Mucosa of gallbladder (tissue), 1 donor: Measurements from ENCODE around the gene ATP6V0C. TPM values are rescaled to one million over a fixed set of nuclear protein-coding genes. Genes with fewer than 3 reads are reported as not detected.
"Not testable (repeated sequence)": the region's sequence is repeated elsewhere in the genome, so short reads cannot be mapped to it uniquely, and the experiment has no call there.

ENCODE experiments used
- DNase-seq: peaks from one replicate; pipeline ENCODE4 v3.0.0-alpha.2; 2020; ENCODE audit warnings: low spot score
- total RNA-seq: library from RNA; stranded (reverse); gene quantifications from one replicate; pipeline ENCODE4 v1.2.1, GENCODE V29; 2021
- donor health status: DM: no; HTN: no; CAD: no.

The ATP6V0C gene
- total RNA-seq, 1 donor from 2014 or later = 246 TPM

GRCh38 chr16:2474877-2475412 is 38.8 kb upstream of the ATP6V0C start, which contains the start of gene TBC1D24:
Gene TBC1D24 (plus strand): TSS chr16:2475127. CDS start chr16:2496149, 21,022 bp downstream.
- peak; percentile 86 for DNase-seq

- no peak for DNase-seq
These were observed 38.1 kb upstream of the ATP6V0C start for GRCh38 chr16:2475413-2476344.

- no peak for DNase-seq
These were observed 37.4 kb upstream of the ATP6V0C start for GRCh38 chr16:2476345-2476720.

- DNase-seq = no peak
These were observed 37.0 kb upstream of the ATP6V0C start for GRCh38 chr16:2476741-2477140.

- no peak for DNase-seq
These were observed 36.4 kb upstream of the ATP6V0C start for GRCh38 chr16:2477327-2477726.

DNA sequence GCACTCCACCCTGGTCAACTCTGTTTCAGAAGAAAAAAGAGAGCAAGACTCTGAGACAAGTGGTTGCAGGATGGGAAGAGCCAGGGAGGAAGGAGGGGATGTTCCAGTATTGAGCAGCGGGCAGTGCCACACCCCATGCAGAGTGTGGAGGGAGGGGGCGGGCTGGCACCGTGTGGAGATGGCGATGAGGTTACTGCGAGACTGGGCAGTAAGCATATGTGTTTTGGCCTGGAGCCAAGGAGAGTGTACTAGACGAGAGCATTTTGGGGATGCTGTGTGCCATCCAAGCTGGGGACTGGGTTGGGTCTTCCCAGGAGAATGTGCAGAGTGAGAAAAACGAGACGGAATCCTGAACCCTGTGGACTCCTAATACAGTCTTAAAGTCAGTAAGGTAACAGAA is 35.5 kb upstream of the ATP6V0C start:
- DNase-seq = no peak

DNA sequence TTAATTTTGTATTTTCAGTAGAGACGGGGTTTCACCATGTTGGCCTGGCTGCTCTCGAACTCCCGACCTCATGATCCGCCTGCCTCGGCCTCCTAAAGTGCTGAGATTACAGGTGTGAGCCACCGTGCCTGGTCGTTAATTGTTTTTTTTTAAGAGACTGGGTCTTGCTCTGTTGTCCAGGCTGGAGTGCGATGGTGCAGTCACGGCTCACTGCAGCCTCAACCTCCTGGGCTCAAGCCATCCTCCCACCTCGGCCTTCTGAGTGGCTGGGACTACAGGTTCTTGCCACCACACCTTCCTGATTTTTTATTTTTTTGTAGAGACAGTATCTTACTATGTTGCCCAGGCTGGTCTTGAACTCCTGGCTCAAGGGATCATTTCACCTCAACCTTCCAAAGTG is 33.8 kb upstream of the ATP6V0C start:
- DNase-seq = not testable (repeated sequence)

- DNase-seq = peak; percentile 45
These were observed 32.8 kb upstream of the ATP6V0C start for GRCh38 chr16:2480948-2481347.

DNA sequence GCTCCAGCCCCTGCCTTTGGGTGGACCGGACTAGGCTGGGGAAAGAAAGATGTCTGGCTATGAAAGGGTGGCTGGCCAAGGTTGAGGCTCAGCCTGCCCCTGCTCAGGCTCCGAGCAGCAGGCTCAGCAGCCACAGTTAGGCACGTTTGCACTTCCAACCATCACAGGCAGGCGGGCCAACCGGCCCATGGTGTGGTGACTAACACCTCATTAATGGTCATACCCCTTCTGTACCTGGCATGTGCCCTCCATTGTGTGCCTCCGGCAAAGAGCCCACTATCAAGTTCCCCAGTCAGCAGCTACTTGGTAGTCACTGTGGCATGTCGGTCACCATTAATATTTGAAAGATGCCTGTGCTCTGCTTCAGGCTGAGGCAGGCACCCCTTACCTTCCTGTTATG is 32.1 kb upstream of the ATP6V0C start:
- DNase-seq = no peak

- DNase-seq = no peak
These were observed 31.5 kb upstream of the ATP6V0C start for GRCh38 chr16:2482249-2482648.

DNA sequence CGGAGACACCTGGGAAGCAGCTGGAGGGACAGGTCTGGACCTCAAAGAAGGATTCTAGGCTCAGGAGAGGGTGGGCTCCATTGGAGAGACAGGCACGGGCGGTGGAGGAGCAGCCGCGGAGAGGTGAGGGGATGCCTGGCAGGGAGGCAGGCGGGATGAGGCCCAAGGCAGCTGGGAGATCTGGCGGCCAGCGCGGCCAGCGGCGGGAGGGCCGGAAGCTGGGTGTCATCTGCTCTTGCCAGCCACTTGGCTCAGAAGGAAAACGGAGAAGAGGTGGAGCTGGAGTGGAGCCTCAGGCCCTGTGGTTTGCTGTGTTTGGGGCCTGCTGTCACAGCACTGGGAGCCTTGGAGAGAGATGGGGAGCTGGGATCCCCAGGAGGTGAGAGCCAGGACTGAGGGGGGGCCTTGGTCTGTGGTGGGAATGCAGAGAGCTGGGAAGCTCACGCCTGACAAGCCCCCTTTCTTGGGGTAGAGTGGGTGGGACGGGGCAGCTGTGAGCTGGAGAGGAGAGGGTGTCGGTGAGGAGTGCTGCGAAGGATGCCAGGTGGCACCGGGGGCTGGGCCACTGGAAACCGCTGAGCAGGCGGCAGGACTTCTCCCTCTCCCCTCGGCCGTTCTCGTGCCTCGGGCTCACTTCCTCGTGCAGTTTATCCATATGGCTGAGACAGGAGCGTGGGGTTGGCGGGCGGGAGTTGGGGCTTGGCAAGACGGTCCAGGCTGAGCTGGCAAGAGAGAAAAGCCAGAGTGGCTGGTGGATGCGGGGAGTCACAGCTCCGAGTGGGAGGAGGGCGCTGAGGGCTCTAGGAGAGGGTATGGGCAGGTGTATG is 30.8 kb upstream of the ATP6V0C start:
- peak; percentile 50 for DNase-seq

GRCh38 chr16:2483939-2484897 is 29.5 kb upstream of the ATP6V0C start:
- DNase-seq = no peak

GRCh38 chr16:2484898-2485508 is 28.7 kb upstream of the ATP6V0C start:
- no peak for DNase-seq

GRCh38 chr16:2485811-2486507 is 27.8 kb upstream of the ATP6V0C start:
- no peak for DNase-seq

- peak; percentile 64 for DNase-seq
These were observed 26.9 kb upstream of the ATP6V0C start for GRCh38 chr16:2486645-2487516.

DNA sequence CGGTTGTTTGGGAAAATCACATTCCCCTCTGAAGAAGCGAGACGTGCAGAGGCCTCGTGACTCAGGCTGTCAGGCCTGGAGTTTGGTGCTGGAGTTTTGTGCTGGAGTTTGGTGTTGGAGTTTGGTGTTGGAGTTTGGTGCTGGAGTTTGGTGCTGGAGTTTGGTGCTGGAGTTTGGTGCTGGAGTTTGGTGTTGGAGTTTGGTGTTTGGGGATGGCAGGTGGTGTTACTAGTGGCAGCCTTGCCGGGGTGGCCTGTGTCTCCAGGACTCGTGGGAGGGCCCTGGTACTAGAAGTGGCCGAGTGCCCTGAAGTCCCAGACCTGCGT is 26.3 kb upstream of the ATP6V0C start:
- no peak for DNase-seq

DNA sequence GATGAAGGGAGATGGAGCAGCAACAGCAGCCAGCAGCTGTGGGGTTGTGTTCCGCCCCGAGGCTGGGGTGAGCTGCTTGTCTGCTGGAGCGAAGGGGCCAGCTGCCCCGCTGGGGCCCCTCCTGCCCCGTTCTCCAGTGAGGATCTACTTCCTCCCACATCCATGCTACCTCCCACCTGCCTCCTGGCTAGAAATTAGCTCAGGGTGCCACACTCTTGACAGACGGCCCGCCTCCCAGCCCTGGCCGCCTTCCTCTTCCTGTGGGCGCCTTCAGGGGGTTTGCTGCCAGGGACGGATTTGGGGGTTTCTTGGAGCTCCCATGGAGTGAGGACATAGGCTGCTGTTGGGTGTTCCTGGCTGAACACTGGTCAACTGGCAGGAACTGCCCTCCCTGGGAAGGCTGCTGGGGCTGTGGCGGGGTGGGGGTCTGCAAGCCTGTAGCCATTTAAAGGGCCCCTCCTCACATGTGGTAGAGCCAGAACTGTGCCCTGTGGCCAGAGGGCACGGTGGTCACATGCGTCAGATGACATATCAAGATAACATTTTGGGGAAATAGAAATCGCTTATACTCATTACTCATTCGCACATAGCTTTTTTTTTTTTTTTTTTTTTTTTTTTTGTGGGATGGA is 25.7 kb upstream of the ATP6V0C start:
- DNase-seq = no peak

DNA sequence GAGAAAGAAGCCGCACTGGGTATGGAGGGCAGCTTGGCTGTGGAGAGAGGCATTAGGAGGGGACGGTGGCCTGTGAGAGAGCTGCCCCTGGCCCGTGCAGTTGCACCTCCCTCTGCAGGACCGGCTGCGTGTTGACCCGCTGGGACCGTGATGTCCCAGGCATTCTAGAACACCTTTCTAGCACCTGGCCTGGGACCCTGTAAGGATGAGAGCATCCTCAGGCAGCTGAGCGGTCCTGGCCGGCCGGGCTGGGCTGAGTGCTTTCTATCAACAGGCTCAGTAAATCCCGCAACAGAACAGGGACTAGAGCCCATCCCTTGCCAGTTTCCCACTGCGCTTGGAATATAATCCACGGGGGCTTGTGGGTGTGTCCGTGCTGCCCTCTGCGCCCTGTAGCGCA is 24.2 kb upstream of the ATP6V0C start:
- no peak for DNase-seq
